Panc1 (cell line): ENCODE results near the gene MYDGF. TPM values are rescaled to one million over a fixed set of nuclear protein-coding genes. Genes with fewer than 3 reads are reported as not detected.

Source experiments
- ATAC-seq: fragments of 200-7000 bp; cut with Tn5 transposase; 2 replicates; pipeline ENCODE4 v1.9.1; 2020; ENCODE audit warnings: mild to moderate bottlenecking, moderate library complexity
- Bru-seq: library from RNA; stranded (reverse); fragments of 400-500 nt; gene quantifications from one replicate; lab custom pipeline; 2021; lab: Mats Ljungman, UMichigan
- BruChase-seq, 2 experiments: library from RNA; stranded (reverse); fragments of 400-500 nt; gene quantifications; one replicate each; lab custom pipeline; 2021; lab: Mats Ljungman, UMichigan
- BruUV-seq: library from RNA; stranded (reverse); fragments of 400-500 nt; replicated peaks from 2 replicates; lab custom pipeline; 2021; lab: Mats Ljungman, UMichigan
- CTCF ChIA-PET: fragments of 300-600 bp; sonication (Branson Sonifier 250); formaldehyde crosslinking; loops from one replicate; lab custom pipeline; 2022; ENCODE audit warnings: antibody characterized with exemption; lab: Charles Lee
- POLR2A ChIA-PET: fragments of 300-600 bp; sonication (Branson Sonifier 250); formaldehyde crosslinking; loops from one replicate; lab custom pipeline; 2022; ENCODE audit warnings: antibody characterized with exemption; lab: Charles Lee
- DNase-seq: peaks from one replicate; pipeline ENCODE4 v3.0.0-alpha.2; 2010; ENCODE audit warnings: low read depth, low spot score
- H3K27ac ChIP-seq: 2 replicates; pipeline ENCODE4 v1.5.1; 2011; ENCODE audit warnings: mild to moderate bottlenecking, low read length, inconsistent platforms
- H3K27me3 ChIP-seq: fragments of 200-500 bp; sonication (Bioruptor generic); 2 replicates; pipeline ENCODE4 v1.6.0; 2014; ENCODE audit warnings: low read length, inconsistent platforms; ENCODE audit not compliant: control insufficient read depth, insufficient read depth
- H3K36me3 ChIP-seq: fragments of 200-500 bp; sonication (Bioruptor generic); 2 replicates; pipeline ENCODE4 v1.5.1; 2014; ENCODE audit warnings: inconsistent platforms, mild to moderate bottlenecking, low read length, moderate library complexity; ENCODE audit not compliant: control insufficient read depth, insufficient read depth
- H3K4me1 ChIP-seq: 2 replicates; pipeline ENCODE4 v1.5.1; 2011; ENCODE audit warnings: inconsistent platforms, mild to moderate bottlenecking, low read length, moderate library complexity; ENCODE audit not compliant: control insufficient read depth, insufficient read depth
- H3K4me3 ChIP-seq, 2 experiments: 2 replicates each; pipeline ENCODE4 v1.5.1; 2011 to 2012; ENCODE audit warnings: low read depth in 2 of 2, low read length in 2 of 2, mild to moderate bottlenecking in 2 of 2, inconsistent platforms in 1 of 2, moderate library complexity in 1 of 2
- H3K9me3 ChIP-seq: fragments of 200-500 bp; sonication (Bioruptor generic); 2 replicates; pipeline ENCODE4 v1.5.1; 2014; ENCODE audit warnings: low read depth, mild to moderate bottlenecking, inconsistent platforms, low read length, moderate library complexity; ENCODE audit not compliant: control insufficient read depth, insufficient read depth
- CTCF ChIP-seq: fragments of 450-650 bp; IDR thresholded peaks from 2 replicates; pipeline ENCODE4 v1.5.1; 2017; ENCODE audit warnings: mild to moderate bottlenecking
- POLR2AphosphoS5 ChIP-seq: IDR thresholded peaks from 2 replicates; pipeline ENCODE4 v1.6.1; 2012; ENCODE audit warnings: mild to moderate bottlenecking, low read depth, low read length, moderate library complexity
- REST ChIP-seq, 2 experiments: IDR thresholded peaks; 2 replicates each; pipeline ENCODE4 v1.6.1; 2011 to 2012; ENCODE audit warnings: low read depth in 2 of 2, control low read depth in 1 of 2, low read length in 1 of 2, mild to moderate bottlenecking in 1 of 2, moderate library complexity in 1 of 2; ENCODE audit not compliant: insufficient read depth in 1 of 2
- SIN3A ChIP-seq: IDR thresholded peaks from 2 replicates; pipeline ENCODE4 v1.6.1; 2012; ENCODE audit warnings: low read depth, mild to moderate bottlenecking, low read length, moderate library complexity, borderline replicate concordance; ENCODE audit not compliant: insufficient read depth
- TCF7L2 ChIP-seq: IDR thresholded peaks from 2 replicates; pipeline ENCODE4 v1.6.1; 2011; ENCODE audit warnings: mild to moderate bottlenecking, low read depth, low read length, inconsistent platforms
- in situ Hi-C: cut with HindIII; loops from 2 replicates; pipeline ENCODE4 v1.10.0; 2016; ENCODE audit warnings: low sequenced_read_pairs, low pct_unique_long_range_greater_than_20kb
- intact Hi-C: fragments of 100-400 bp; cut with micrococcal nuclease; formaldehyde crosslinking; loops from one replicate; pipeline ENCODE4 v1.10.0; 2022; ENCODE audit not compliant: unreplicated experiment
- long read RNA-seq: library from polyadenylated mRNA; unstranded; transcript quantifications from one replicate; pipeline ENCODE4 v2.0.0, GENCODE V29; 2021; ENCODE audit not compliant: unreplicated experiment
- polyA plus RNA-seq: library from polyadenylated mRNA; unstranded; fragments of >200 nt; gene quantifications from one replicate; pipeline ENCODE4 v1.2.1, GENCODE V29; 2012; ENCODE audit warnings: missing spikeins; ENCODE audit not compliant: insufficient read length
- total RNA-seq: library from RNA; stranded (reverse); gene quantifications from one replicate; pipeline ENCODE4 v1.2.1, GENCODE V29; 2021; ENCODE audit not compliant: unreplicated experiment

MYDGF gene
- 78.1 TPM for total RNA-seq
- polyA plus RNA-seq, result 190 TPM
- Bru-seq, nascent RNA, result percentile 58 among the genes with signal in this experiment
- BruChase-seq, experiment 1, labeled RNA remaining after a 2-hour chase, result percentile 64 among the genes with signal in this experiment
- percentile 76 among the genes with signal in this experiment for BruChase-seq, experiment 2, labeled RNA remaining after a 6-hour chase
- long read RNA-seq, transcript MYDGF-201 (6 exons, 1,018 nt), result major isoform, 113 of 320 reads
- long read RNA-seq, partial matches to known transcripts, result 0 of 320 reads
- long read RNA-seq, other reads (novel, unspliced or antisense), result 206 of 320 reads

GRCh38 chr19:4669723-4670480 lies at the start of gene MYDGF:
Gene MYDGF (minus strand): TSS chr19:4670342. CDS start chr19:4670334, 8 bp downstream.
- Histone ChIP-seq H3K9me3 (no peaks in the 10 kb centered on the region), H3K36me3 (no peaks in the 10 kb centered on the region; the same call in 1 of the 2 replicates), H3K4me1 (peaks cover 7% of the 10 kb centered on the region), H3K27me3 (no peaks in the 10 kb centered on the region), H3K4me3 (peak within 1 kb of the TSS; percentile 74 to 75), H3K27ac (peak within 1 kb of the TSS; percentile 63; the same call in 1 of the 2 replicates)
- DNase-seq (no peak), ATAC-seq (peak; percentile 96)
- POLR2A ChIA-PET, result no interaction called here
- intact Hi-C loops (no loop called here), in situ Hi-C loops (no loop called here)
- TF ChIP-seq CTCF (no peak), TCF7L2 (no peak), REST (IDR thresholded peaks at IDR 0.05; ENCODE audit: insufficient read depth in 1 of 2, low read depth in 2 of 2, low read length in 1 of 2) (no peak), SIN3A (0 out of 2 replicates have a peak, but pooled peaks have one; percentile 72), POLR2AphosphoS5 (peak; percentile 49; the same call in 1 of the 2 replicates)
- BruUV-seq, result no TSS peak
- CTCF ChIA-PET, result no interaction called here

- intact Hi-C loops, result no loop called here
- no peak for DNase-seq
- ChIA-PET CTCF (no interaction called here), POLR2A (no interaction called here)
- H3K27me3 ChIP-seq, result no peaks in the 10 kb centered on the region
- TF ChIP-seq CTCF (no peak), TCF7L2 (no peak), SIN3A (no peak), POLR2AphosphoS5 (no peak), REST (IDR thresholded peaks at IDR 0.05; ENCODE audit: insufficient read depth in 1 of 2, low read depth in 2 of 2, low read length in 1 of 2) (no peak)
- peak overlapping the region; percentile 72 for H3K27ac ChIP-seq
- no peaks in the 10 kb centered on the region for H3K9me3 ChIP-seq
- H3K4me3 ChIP-seq, result no peak overlapping the region
- no TSS peak for BruUV-seq
- peaks cover 64% of the 10 kb centered on the region for H3K4me1 ChIP-seq
- in situ Hi-C loops, result no loop called here
- peaks cover 7% of the 10 kb centered on the region for H3K36me3 ChIP-seq
- no peak for ATAC-seq
Measured at GRCh38 chr19:4719499-4719866, 49.3 kb upstream of the MYDGF start.
